Activated CD4-positive, alpha-beta T cell treated with anti-CD3 and anti-CD28 coated beads for 1 hour (primary cell): Measurements from ENCODE around the gene ATP4A.
A peak's percentile ranks its signal among the peaks of the same experiment; 100 is the strongest.

Source experiments
- DNase-seq: peaks from one replicate; pipeline ENCODE4 v3.0.0-alpha.2; 2020

Gene ATP4A

DNA sequence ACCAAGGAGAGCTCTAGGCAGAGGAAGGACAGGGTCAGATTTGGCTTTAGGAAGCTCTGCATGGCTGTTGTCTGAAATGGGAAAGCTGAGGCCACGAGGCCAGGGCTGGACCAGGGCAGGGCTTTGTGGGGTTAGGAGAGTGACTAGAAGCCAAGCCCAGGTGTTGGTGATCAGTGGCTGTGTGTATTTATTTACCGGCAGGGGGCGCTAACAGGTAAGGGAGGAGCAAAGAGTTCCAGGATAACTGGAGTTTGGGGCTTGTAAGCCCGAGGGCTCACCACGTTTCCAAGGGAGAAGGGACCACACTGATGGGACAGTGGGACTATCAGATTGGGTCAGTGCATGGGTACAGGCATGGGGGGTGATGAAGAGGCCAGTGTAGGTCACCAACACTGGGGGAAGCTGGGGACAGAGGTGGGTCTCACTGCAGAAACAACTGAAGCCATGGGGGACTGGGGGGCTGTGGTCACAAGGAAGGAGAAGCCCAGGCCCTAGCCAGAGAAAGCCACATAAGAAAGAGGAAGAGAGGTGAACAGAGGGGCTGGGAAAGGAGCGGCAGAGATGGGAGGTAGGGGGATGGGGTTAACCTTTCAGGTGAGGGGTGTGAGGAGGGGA, 14.2 kb downstream of the ATP4A start:
- DNase-seq, result peak; percentile 26

DNA sequence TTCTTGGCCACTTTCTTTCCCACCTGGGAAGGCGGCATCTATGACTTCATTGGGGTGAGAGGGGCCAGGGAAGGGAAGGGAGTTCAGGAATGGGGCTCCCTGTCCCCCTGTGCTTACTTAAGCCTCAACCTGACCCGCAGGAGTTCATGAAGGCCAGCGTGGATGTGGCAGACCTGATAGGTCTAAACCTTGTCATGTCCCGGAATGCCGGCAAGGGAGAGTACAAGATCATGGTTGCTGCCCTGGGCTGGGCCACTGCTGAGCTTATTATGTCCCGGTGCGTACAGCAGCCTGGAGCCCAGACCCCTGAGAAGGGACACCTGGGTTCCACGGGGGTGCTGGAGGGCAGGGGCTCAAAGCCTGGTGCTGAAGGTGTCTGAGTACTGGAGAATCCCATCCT, 16.9 kb downstream of the ATP4A start:
- DNase-seq, result no peak

DNA sequence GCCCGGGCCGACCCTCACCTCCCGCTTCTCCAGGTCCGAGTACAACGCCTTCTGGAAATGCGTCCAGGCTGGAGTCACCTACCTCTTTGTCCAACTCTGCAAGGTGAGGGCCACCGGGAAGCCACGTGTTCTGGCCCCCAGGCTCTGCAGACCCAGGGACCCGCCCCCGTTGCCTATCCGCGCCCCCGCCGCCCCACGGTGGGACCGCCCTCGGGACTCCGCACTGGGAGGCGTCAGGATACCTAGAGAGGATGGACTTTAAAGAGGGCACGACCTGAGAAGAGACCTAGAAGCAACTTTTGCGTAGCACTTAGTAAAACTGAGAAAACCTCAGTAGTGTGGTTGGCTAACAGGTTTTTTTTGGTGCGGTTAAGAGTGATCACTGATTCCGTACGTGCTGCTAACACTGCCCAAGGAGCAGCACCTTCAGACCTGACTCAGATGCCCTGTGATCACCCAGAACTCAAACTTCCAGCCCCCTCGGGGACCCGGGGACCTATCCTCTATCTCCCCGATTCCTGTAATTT, 17.5 kb downstream of the ATP4A start:
- peak; percentile 19 for DNase-seq

DNA sequence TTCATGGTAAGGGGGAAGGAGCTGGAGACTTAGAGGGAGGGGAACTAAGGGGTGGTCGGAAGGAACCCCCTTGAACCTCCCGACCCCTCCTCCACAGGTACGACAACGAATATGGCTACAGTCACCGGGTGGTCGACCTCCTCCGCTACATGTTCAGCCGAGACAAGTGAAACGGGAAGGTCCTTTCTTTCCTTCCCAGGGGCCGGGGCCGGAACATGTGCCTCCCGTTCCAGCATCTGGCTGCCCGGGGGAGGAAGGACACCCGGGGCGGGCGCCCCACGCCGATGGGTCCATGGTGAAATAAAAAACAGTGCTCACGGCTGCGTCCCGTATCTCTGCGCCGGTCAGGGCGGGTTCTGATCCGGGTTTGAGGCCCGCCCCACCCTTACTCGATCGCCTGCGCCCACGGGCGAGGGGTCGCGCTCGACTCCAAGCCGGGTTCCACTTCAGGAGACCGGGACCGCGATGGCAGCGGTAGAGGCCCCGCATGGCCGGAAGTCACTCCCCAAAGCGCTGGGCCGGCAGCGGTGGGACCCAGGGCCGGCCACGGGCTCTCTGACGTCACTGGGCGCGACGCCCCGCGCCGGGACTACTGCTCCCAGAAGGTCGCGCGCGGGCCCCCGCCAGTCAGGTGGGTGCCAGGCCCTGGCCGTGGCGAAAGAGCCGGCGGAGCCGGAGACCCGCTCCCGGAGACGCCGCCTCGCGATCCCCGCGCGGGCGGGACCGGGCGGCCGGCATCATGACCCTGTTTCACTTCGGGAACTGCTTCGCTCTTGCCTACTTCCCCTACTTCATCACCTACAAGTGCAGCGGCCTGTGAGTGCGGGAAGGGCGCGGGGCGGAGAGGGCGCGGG, 18.2 kb downstream of the ATP4A start, which contains the start of gene TMEM147:
TSS of gene TMEM147 (plus strand) at position 626 of the 854 bp plus-strand sequence. CDS start at position 740, 114 bp downstream.
- DNase-seq, result peak; percentile 59

DNA sequence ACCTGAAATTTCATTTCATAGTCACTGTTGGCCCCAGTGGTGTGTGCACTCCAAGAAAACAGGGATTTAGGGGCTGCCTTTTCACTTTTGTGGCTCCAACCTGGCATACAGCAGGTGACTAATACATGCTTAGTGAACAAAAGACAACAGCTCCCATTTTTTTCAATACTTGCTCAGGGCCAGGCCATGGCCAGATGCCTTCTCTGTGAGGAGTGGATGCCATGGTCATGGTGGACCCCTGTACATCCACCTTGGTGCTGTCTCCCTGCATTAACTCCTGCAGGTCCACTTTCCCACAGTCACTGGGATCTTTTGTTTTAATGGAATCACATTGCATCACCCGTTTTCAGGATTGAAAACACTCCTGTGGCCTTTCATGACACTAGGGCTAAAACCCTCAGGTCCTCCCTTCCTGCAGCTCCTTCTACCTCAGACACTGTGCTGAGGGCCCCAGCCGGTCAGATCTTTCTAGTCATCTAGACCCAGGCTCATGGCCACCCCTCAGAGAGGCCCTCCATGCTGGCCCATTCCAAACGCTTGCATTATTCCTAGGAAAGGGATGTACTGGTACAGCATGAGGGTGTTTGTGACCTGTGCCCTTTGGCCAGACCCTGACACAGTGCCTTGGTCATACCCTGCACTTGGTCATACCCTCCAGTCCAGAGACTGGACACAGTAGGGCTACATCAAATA, 19.2 kb downstream of the ATP4A start:
- no peak for DNase-seq

DNA sequence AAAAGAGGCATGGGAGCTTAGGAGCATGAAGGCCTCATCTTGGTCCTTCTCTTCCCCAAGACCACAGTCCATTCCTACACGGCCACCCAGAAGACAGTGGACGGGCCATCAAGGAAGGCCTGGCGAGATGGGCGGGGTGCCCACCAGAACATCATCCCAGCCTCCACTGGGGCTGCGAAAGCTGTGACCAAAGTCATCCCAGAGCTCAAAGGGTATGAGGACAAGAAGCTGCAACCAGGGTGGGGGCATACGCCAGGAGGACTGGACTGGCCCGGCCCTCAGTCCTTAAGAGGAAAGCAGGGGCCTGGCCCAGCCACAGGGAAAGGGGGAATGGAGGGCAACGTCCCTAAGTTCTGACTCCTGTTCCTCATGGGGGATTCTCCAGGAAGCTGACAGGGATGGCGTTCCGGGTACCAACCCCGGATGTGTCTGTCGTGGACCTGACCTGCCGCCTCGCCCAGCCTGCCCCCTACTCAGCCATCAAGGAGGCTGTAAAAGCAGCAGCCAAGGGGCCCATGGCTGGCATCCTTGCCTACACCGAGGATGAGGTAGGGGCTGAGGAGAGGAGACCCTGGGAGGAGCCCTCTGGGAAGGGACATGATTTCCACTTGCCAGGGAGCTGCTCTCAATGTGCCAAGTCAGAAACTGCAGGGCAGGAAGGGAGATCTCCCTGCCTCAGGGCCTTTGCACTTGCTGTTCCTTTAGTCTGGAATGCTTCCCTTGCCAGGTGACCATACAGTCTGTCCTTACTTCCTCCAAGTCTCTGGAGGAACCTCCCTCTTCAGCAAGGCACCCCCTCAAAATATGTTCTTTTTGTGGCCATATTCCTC, 20.0 kb downstream of the ATP4A start:
- no peak for DNase-seq

DNA sequence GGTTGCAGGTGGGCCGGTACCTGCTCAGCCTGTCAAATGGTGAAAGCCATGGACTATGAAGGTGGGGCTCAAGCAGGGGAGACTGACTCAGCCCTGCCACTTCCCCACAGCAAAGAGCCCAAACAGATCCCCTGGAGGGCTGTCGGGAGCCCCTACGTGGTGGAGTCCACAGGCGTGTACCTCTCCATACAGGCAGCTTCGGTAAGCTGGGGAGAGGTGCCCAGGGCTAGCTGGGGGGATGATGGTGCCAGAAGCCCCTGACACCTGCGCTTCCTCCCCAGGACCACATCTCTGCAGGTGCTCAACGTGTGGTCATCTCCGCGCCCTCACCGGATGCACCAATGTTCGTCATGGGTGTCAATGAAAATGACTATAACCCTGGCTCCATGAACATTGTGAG, 21.2 kb downstream of the ATP4A start:
- no peak for DNase-seq

DNA sequence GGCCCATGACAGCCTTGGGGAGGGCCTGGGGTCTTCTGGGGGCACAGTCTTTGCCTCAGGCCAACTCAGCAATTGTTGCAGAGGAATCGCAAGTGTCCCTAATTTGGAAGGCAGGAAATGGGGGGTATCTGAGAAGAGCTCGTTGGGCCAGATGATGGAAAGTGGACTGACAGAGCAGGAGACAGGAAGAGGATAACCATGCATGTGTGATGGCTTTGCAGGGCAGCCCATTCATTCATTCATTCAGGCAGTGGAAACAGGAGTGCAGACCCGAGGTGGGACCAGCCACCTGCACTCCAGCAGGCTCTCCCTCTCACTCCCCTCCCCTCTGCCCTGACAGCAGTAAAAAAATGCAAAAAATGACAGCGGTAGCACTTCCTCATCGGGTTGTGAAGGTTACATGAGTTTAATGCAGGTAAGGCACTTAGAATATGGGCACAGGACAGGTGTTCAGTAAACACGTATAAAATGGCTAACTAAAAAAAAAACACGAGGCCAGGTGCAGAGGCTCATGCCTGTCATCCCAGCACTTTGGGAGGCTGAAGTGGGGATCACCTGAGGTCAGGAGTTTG, 23.0 kb downstream of the ATP4A start:
- no peak for DNase-seq

DNA sequence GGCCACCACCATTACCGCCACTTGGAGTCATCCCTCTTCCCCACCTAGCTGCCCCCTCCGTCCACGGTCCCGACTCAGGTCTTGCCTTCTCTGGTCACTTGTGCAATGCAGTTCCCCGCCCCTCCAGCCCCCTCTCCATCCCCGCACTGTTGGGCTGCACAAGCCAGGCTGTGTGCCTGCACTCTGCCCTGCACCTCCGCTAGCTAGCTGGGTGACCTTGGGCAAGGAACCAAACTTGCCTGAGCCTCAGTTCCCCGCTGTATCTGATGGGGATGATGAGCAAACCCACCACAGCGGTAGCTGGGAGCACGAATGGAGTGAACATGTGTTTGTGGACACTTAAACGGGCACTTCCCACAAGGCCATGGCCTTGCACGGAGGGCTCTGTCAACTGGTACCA, 23.6 kb downstream of the ATP4A start:
- no peak for DNase-seq

DNA sequence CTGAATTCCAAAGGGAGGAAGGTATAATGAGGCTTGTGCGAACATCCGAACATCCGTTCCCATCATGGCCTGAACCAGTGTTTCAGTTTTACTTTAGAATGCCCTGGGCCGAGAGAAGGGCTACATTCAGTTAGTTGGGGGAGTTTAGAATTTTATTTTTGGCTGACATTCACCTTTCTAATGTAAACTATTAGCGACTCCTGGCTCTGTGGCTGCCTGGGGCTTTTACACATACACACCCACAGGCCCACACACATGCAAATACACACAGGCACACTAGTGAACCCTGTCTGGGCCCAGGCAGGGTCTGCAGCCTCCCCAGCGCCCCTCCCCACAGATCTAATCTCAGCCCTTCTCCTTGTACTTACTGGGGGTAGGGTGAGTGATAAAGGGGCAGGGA, 24.1 kb downstream of the ATP4A start:
- no peak for DNase-seq

DNA sequence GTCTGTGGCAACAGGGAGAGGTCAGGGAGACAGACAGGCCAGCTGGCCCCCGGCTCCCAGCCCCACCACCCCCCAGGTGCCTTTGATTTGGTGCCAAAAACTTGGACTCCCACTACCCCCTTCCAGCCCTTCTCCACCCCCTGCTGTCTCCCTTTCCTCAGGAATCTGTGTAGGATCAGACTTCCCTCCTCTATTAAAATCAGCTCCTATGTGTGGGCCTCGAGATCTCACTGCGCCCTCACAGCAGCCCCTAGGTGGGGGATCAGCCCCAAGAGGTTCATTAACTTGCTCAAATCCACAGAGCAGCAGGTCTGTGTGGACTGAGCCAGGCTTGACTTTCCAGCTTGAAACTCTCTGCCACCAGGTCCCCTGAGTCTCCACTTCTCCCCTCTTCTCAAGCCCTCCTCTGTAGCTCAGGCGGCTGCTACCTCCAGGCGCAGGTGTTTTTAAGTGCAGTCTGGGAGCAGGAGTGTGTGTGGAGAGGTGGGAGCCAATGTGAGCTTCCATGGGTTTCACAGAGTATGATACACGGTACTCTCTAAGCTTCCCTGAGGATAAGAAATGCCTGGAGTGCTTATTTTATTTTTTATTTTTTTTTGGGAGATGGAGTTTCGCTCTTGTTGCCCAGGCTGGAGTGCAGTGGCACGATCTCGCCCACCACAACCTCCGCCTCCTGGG, 28.5 kb downstream of the ATP4A start:
- no peak for DNase-seq

DNA sequence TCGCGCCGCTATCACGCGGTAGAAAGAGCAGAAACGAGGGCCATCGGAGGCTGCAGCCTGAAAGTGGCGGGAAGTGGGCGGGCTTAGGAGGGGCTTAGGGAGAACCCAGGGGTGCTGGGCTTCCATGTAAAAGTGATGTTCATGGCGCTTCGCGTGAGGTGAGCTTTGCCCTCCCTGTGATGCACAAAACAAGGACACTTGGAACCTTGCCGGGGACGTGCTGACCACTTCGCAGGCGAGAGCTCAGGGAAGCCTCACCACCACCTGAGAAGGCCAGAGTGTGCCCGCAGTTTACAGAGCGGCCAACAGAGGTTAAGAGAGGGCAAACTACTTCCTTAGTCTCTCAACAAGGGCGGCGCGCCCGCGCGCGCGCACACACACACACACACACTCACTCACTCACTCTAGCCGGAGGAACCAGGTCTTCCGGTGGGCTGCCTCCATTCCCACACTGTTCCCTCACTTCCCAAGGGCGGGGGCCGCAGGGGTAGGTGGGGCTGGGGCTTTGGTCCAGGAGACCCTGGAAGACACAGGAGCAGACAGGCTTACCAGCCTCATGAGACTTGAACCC, 29.6 kb downstream of the ATP4A start:
- DNase-seq, result peak; percentile 17

DNA sequence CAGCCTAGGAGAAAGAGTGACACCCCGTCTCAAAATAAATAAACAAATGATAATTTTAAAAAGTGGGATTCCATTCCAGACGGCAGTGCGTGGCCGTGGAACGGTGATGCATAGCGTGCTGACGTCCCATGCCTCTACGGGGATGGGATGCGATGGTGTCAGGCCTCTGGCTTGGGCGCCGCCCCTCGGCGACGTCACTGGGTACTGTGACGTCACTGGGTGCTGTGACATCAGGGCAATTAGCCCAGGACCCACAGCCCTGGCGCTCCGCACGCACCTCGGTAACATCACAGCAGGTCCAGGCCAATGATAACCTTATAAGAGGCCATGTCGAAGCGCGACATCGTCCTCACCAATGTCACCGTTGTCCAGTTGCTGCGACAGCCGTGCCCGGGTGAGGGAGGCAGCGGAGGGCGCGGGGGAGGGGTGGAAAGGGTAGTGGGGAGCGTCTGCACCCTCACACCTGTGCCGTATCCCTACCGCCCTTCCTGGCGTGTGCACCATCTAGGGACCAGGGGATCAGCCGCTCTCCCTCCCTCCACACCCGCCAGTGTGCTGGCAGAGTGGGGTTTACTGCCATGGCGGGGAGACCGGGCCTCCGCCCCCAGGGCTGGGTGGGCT, 30.1 kb downstream of the ATP4A start, which contains the start of gene GAPDHS:
TSS of gene GAPDHS (plus strand) at position 256 of the 621 bp plus-strand sequence. CDS start at position 328, 72 bp downstream.
- DNase-seq, result no peak

DNA sequence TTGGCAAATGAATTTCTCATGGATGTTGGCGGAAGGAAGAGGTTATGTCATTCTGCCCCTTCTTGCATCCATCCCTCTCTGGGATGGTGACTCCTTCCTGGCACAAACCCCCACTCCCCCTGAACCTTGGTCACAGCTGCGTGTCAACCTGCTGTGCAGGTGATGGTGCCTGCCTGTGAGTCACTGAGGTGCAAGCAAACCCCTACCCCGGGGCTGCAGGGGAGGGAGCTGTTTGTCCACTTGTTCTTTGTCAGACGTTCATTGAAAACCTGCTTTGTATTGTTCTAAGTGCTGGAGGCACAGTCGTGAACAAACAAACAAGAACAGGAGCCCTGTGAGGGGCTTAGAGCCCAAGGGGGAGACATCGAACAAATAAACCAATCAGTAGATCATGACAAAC, 32.2 kb downstream of the ATP4A start:
- no peak for DNase-seq

DNA sequence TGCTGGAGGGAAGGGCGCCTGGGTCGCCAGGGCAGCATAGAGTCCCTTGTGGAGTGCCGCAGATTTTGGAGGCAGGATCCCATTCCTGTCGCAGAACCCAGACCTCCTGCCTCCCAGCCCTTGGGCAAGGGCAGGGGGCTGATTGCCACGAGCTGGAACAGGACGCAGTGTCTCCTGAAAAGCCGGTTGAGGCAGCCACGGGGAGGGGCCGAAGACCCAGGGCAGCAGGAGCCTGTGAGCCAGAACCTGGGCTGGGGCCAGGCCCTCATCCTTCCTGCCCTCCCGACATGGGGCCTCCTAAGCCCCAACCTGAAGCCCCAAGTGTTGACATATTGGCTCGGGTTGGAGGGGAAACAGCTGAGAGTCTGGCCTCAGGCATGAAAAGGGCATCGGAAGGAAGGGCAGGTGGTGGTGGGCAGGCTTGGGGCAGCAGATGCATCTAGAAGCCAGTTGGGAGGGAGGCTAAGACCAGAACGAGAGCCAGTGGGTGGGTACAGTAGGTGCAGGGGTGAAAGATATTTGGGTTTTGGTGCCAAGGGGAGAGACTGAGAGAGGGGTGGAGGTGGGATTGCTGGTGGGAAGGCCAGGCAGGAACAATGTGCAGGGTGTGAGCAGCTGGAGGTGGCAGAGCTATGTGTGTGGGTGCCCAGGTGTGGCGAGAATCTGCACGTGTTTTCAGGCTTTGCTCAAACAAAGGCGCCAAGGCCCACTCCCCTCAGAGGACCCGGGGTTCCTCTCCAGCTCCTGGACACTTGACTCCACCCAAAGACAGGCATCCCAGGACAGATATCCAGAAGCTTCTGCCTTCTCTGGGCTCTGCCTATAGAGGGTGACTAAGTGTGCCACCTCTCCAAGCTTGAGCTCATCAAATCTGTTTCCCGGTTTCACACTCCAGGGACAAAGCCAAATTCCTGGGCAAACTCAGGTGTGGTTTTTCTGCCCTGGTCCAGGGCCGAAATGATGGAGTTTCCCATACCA, 33.9 kb downstream of the ATP4A start:
- no peak for DNase-seq

DNA sequence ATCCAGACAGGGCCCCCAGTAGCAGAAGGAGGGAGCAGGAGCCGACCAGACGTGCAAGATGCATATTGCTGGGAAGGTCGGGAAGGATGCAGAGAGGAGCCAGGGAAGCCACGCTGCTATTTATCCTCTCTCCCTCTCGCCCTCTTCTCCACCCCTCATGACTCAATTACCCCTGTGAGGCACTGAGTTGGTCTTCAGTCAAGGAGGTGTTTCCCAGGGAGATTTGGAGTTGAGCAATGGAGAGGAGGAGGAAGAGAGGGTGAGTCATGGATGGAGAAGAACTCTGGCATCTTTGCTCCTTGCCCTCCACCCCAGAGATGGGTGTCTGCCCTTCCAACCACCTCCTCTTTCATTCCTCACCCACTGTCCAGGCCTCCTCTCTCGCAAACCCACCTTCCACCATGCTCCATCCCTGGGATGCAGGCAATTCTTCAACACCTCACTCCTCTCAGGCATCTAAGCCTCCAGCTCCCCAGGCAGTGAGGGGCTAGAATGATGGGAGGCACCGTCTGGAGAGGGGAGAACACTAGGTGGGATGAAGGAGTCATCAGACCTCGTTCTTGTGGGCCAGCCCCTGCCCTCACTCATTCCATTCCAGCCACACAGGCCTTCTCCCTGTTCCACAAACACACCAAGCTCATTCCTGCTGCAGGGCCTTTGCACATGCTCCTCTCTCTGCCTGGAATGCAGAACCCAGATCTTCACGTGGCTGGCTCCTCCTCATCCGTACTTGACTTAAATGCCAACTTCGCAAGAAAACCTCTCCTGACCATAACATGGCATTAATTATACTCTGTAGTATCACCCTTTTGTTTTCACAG, 35.0 kb downstream of the ATP4A start, which contains the start of gene SBSN:
TSS of gene SBSN (minus strand) at position 94 of the 821 bp plus-strand sequence. CDS start at position 64, 30 bp downstream.
- DNase-seq, result no peak

DNA sequence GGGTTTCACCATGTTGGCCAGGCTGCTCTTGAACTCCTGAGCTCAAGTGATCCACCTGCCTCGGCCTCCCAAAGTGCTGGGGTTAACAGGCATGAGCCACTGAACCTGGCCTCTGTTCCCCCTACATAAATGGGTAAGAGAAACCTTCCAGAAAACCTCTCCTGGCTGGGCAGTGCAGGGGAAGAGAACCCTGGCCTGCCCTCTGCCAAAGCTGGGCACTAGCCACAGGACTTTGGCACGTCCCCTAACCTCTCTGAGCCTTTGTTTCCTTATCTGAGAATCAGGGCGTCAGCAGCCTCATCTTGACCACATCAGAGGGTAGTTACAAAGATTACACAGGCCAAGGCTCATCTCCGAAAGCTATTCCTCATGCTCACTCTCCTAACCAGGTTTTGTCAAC, 37.6 kb downstream of the ATP4A start:
- DNase-seq, result no peak

DNA sequence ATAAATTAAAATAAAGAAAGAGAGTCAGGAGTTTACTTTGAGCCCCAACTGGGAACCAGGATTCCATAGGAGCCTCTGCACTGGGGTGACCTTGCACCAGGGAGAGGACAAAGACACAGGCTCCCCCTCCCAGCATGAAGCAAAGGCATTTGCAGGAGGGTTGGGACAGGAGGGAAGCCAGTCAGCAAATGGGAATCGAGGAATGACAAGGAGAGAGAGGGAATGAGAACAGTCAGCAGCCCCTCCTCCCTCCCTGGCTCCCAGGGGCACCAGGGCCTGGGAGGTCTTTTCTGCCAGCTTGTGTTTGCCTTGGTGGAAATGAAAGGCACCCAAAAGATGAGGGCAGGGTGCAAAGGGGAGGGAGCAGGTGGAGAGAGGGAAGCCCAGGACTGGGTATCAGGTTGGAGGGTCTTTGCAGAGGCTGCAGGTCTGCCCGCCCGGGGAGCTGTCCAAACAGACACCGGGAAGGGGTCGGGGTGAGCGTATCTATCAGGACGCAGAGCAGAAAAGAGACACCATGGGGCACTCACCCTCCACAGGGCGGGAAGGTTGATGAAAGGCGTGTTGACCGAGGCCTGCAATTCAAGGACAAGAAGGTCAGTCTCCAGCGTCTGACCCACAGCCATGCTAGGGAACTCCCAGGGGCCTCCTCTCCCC, 39.1 kb downstream of the ATP4A start:
- no peak for DNase-seq
